ENCODE data around the gene COL13A1. TPM values are rescaled to one million over a fixed set of nuclear protein-coding genes. Genes with fewer than 3 reads are reported as not detected.

COL13A1 gene
- total and polyA plus RNA-seq, 7 experiments from 2014 or later = 0.88 TPM; not detected in 6

- H3K4me1 Mint-ChIP-seq = no peaks in the 10 kb centered on the region
- ATAC-seq = no peak
Measured at GRCh38 chr10:69908124-69908523, 106.4 kb downstream of the COL13A1 start.

GRCh38 chr10:69910561-69910960 lies 108.9 kb downstream of the COL13A1 start:
- peaks cover 0 to 1% (median 0%) of the 10 kb centered on the region in 11 donors for H3K9me3 Mint-ChIP-seq
- no peak for ATAC-seq
- H3K27me3 Mint-ChIP-seq = peaks cover 0 to 14% (median 3%) of the 10 kb centered on the region in 5 donors
- POLR2A ChIA-PET = no interaction called here
- CTCF ChIA-PET = no interaction called here
- Histone ChIP-seq H3K27ac (ENCODE audit: low read depth, low read length) (no peak overlapping the region), H3K9me3 (ENCODE audit: control insufficient read depth in 2 of 3, low read length in 3 of 3) (no peaks in the 10 kb centered on the region), H3K4me3 (ENCODE audit: low read length) (no peak overlapping the region), H3K27me3 (ENCODE audit: control insufficient read depth in 2 of 2, insufficient read depth in 2 of 2, low read length in 2 of 2) (no peaks in the 10 kb centered on the region), H3K4me1 (ENCODE audit: control insufficient read depth in 2 of 2, insufficient read depth in 2 of 2, low read length in 2 of 2) (no peaks in the 10 kb centered on the region), H3K36me3 (ENCODE audit: control insufficient read depth in 2 of 3, insufficient read depth in 3 of 3, low read length in 3 of 3) (no peaks in the 10 kb centered on the region)
- no peaks in the 10 kb centered on the region for H3K36me3 Mint-ChIP-seq
- H3K4me3 Mint-ChIP-seq = no peak overlapping the region
- H3K4me1 Mint-ChIP-seq = peaks cover 0 to 5% (median 0%) of the 10 kb centered on the region in 7 donors
- intact Hi-C loops (cut with micrococcal nuclease) = no loop called here
- DNase-seq = no peak
- H3K27ac Mint-ChIP-seq = no peak overlapping the region

More at GRCh38 chr10:69908124-69908523, 106.4 kb downstream of the COL13A1 start:
- ChIA-PET CTCF (no interaction called here), POLR2A (no interaction called here)
- Mint-ChIP-seq H3K36me3 (no peaks in the 10 kb centered on the region), H3K9me3 (peaks cover 0 to 1% (median 0%) of the 10 kb centered on the region in 11 donors), H3K27ac (no peak overlapping the region), H3K4me3 (no peak overlapping the region), H3K27me3 (peaks cover 0 to 11% (median 4%) of the 10 kb centered on the region in 5 donors)
- Histone ChIP-seq H3K36me3 (ENCODE audit: control insufficient read depth in 2 of 3, insufficient read depth in 3 of 3, low read length in 3 of 3) (no peaks in the 10 kb centered on the region), H3K9me3 (ENCODE audit: control insufficient read depth in 2 of 3, low read length in 3 of 3) (no peaks in the 10 kb centered on the region), H3K27ac (ENCODE audit: low read depth, low read length) (no peak overlapping the region), H3K27me3 (ENCODE audit: control insufficient read depth in 2 of 2, insufficient read depth in 2 of 2, low read length in 2 of 2) (no peaks in the 10 kb centered on the region), H3K4me3 (ENCODE audit: low read length) (no peak overlapping the region), H3K4me1 (ENCODE audit: control insufficient read depth in 2 of 2, insufficient read depth in 2 of 2, low read length in 2 of 2) (no peaks in the 10 kb centered on the region)
- intact Hi-C loops (cut with micrococcal nuclease) = no loop called here
- DNase-seq = no peak

- peaks cover 0 to 1% (median 0%) of the 10 kb centered on the region in 11 donors for H3K9me3 Mint-ChIP-seq
- H3K27ac Mint-ChIP-seq = no peak overlapping the region
- Histone ChIP-seq H3K27me3 (ENCODE audit: control insufficient read depth in 2 of 2, insufficient read depth in 2 of 2, low read length in 2 of 2) (no peaks in the 10 kb centered on the region), H3K36me3 (ENCODE audit: control insufficient read depth in 2 of 3, insufficient read depth in 3 of 3, low read length in 3 of 3) (no peaks in the 10 kb centered on the region), H3K4me3 (ENCODE audit: low read length) (no peak overlapping the region), H3K27ac (ENCODE audit: low read depth, low read length) (no peak overlapping the region), H3K9me3 (ENCODE audit: control insufficient read depth in 2 of 3, low read length in 3 of 3) (no peaks in the 10 kb centered on the region), H3K4me1 (ENCODE audit: control insufficient read depth in 2 of 2, insufficient read depth in 2 of 2, low read length in 2 of 2) (no peaks in the 10 kb centered on the region)
- DNase-seq (no peak), ATAC-seq (no peak)
- H3K27me3 Mint-ChIP-seq = peaks cover 0 to 16% (median 3%) of the 10 kb centered on the region in 5 donors
- H3K36me3 Mint-ChIP-seq = no peaks in the 10 kb centered on the region
- H3K4me3 Mint-ChIP-seq = no peak overlapping the region
- H3K4me1 Mint-ChIP-seq = peaks cover 0 to 5% (median 0%) of the 10 kb centered on the region in 7 donors
- ChIA-PET CTCF (interaction anchor here (0.9 kb wide), 1 partner anchor 9 kb away, joined by 3 read pairs; no protein-coding TSS in a partner anchor), POLR2A (interaction anchor here (0.6 kb wide), 1 partner anchor 231 kb away, joined by 3 read pairs; no protein-coding TSS in a partner anchor)
- intact Hi-C loops (cut with micrococcal nuclease) = no loop called here
Measured at GRCh38 chr10:69911613-69912528, 110.2 kb downstream of the COL13A1 start.

GRCh38 chr10:69912589-69912988 lies 110.9 kb downstream of the COL13A1 start:
- H3K27me3 Mint-ChIP-seq = peaks cover 0 to 16% (median 7%) of the 10 kb centered on the region in 5 donors
- CTCF ChIA-PET = interaction anchor here (0.9 kb wide), 1 partner anchor 8 kb away, joined by 3 read pairs; no protein-coding TSS in a partner anchor
- DNase-seq (no peak), ATAC-seq (no peak)
- Histone ChIP-seq H3K36me3 (ENCODE audit: control insufficient read depth in 2 of 3, insufficient read depth in 3 of 3, low read length in 3 of 3) (no peaks in the 10 kb centered on the region), H3K9me3 (ENCODE audit: control insufficient read depth in 2 of 3, low read length in 3 of 3) (no peaks in the 10 kb centered on the region), H3K27ac (ENCODE audit: low read depth, low read length) (no peak overlapping the region), H3K4me3 (ENCODE audit: low read length) (no peak overlapping the region), H3K4me1 (ENCODE audit: control insufficient read depth in 2 of 2, insufficient read depth in 2 of 2, low read length in 2 of 2) (no peaks in the 10 kb centered on the region), H3K27me3 (ENCODE audit: control insufficient read depth in 2 of 2, insufficient read depth in 2 of 2, low read length in 2 of 2) (no peaks in the 10 kb centered on the region)
- no peaks in the 10 kb centered on the region for H3K36me3 Mint-ChIP-seq
- no peak overlapping the region for H3K27ac Mint-ChIP-seq
- intact Hi-C loops (cut with micrococcal nuclease) = no loop called here
- no peak overlapping the region for H3K4me3 Mint-ChIP-seq
- peaks cover 0 to 5% (median 0%) of the 10 kb centered on the region in 7 donors for H3K4me1 Mint-ChIP-seq
- POLR2A ChIA-PET = no interaction called here
- H3K9me3 Mint-ChIP-seq = no peaks in the 10 kb centered on the region

GRCh38 chr10:69913606-69914382 lies 112.1 kb downstream of the COL13A1 start:
- ATAC-seq (no peak), DNase-seq (no peak)
- intact Hi-C loops (cut with micrococcal nuclease) = loop anchor here in 1 of 2 donors (1.0 to 2.0 kb wide), 2 partner anchors 127 to 269 kb away; no protein-coding TSS in a partner anchor
- H3K27ac Mint-ChIP-seq = no peak overlapping the region
- Histone ChIP-seq H3K27ac (ENCODE audit: low read depth, low read length) (no peak overlapping the region), H3K4me3 (ENCODE audit: low read length) (no peak overlapping the region), H3K36me3 (ENCODE audit: control insufficient read depth in 2 of 3, insufficient read depth in 3 of 3, low read length in 3 of 3) (no peaks in the 10 kb centered on the region), H3K9me3 (ENCODE audit: control insufficient read depth in 2 of 3, low read length in 3 of 3) (no peaks in the 10 kb centered on the region), H3K4me1 (ENCODE audit: control insufficient read depth in 2 of 2, insufficient read depth in 2 of 2, low read length in 2 of 2) (no peaks in the 10 kb centered on the region), H3K27me3 (ENCODE audit: control insufficient read depth in 2 of 2, insufficient read depth in 2 of 2, low read length in 2 of 2) (no peaks in the 10 kb centered on the region)
- no peaks in the 10 kb centered on the region for H3K36me3 Mint-ChIP-seq
- no peak overlapping the region for H3K4me3 Mint-ChIP-seq
- peaks cover 0 to 16% (median 10%) of the 10 kb centered on the region in 5 donors for H3K27me3 Mint-ChIP-seq
- CTCF ChIA-PET = interaction anchor here (0.7 kb wide), 1 partner anchor 399 kb away, joined by 4 read pairs; no protein-coding TSS in a partner anchor
- no peaks in the 10 kb centered on the region for H3K9me3 Mint-ChIP-seq
- POLR2A ChIA-PET = no interaction called here
- peaks cover 0 to 5% (median 0%) of the 10 kb centered on the region in 7 donors for H3K4me1 Mint-ChIP-seq

GRCh38 chr10:69914398-69915214 lies 112.9 kb downstream of the COL13A1 start:
- POLR2A ChIA-PET = no interaction called here

More at GRCh38 chr10:69914398-69915214, 112.9 kb downstream of the COL13A1 start:
- H3K4me3 Mint-ChIP-seq = no peak overlapping the region
- H3K4me1 ChIP-seq (ENCODE audit: control insufficient read depth in 2 of 2, insufficient read depth in 2 of 2, low read length in 2 of 2) = no peaks in the 10 kb centered on the region
- DNase-seq (peak in 8 of 9 donors; percentile 22 to 39 (median 27)), ATAC-seq (peak; percentile 73)
- no peaks in the 10 kb centered on the region for H3K9me3 Mint-ChIP-seq
- no peak overlapping the region for H3K27ac Mint-ChIP-seq
- intact Hi-C loops (cut with micrococcal nuclease) = loop anchor here in 1 of 2 donors (1.0 to 2.0 kb wide), 2 partner anchors 128 to 270 kb away; no protein-coding TSS in a partner anchor
- no peaks in the 10 kb centered on the region for H3K36me3 ChIP-seq (ENCODE audit: control insufficient read depth in 2 of 3, insufficient read depth in 3 of 3, low read length in 3 of 3)
- H3K27me3 Mint-ChIP-seq = peaks cover 0 to 13% (median 7%) of the 10 kb centered on the region in 5 donors
- peaks cover 0 to 5% (median 0%) of the 10 kb centered on the region in 7 donors for H3K4me1 Mint-ChIP-seq
- H3K27me3 ChIP-seq (ENCODE audit: control insufficient read depth in 2 of 2, insufficient read depth in 2 of 2, low read length in 2 of 2) = no peaks in the 10 kb centered on the region
- no peaks in the 10 kb centered on the region for H3K9me3 ChIP-seq (ENCODE audit: control insufficient read depth in 2 of 3, low read length in 3 of 3)
- CTCF ChIA-PET = interaction anchor here (0.7 kb wide), 1 partner anchor 400 kb away, joined by 4 read pairs; no protein-coding TSS in a partner anchor
- no peaks in the 10 kb centered on the region for H3K36me3 Mint-ChIP-seq
- H3K27ac ChIP-seq (ENCODE audit: low read depth, low read length) = no peak overlapping the region
- no peak overlapping the region for H3K4me3 ChIP-seq (ENCODE audit: low read length)
